GM12874 (cell line): ENCODE results near the gene ALLC.
A peak's percentile ranks its signal among the peaks of the same experiment; 100 is the strongest.

Experiments
- TF ChIP-seq, protein P1 (sequence below): IDR thresholded peaks from 2 replicates; pipeline ENCODE4 v1.5.1; 2011; ENCODE audit warnings: low read depth, mild to moderate bottlenecking, control low read depth, low read length, moderate library complexity; ENCODE audit not compliant: insufficient read depth

ALLC gene

DNA sequence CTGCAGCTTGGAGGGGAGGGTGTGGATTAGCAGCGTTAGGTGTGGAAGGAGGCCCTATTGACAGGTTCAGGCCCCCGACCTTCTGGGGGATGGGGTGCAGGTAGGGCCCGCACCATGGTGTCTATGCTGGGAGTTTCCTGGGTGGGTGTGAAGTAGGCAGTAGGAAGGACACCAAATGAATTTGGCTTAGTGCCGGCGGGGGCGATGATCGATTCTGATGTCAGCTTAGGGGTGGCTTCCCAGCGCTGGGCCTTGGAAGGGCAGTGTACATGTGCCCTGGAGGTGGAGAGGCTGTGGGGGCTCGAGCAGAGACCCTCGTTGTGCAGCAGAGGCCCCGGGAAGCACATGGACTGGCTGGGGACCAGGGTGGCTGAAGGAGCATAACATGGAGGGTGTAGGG is 67.0 kb downstream of the ALLC start:
- TF ChIP-seq, protein P1, sequence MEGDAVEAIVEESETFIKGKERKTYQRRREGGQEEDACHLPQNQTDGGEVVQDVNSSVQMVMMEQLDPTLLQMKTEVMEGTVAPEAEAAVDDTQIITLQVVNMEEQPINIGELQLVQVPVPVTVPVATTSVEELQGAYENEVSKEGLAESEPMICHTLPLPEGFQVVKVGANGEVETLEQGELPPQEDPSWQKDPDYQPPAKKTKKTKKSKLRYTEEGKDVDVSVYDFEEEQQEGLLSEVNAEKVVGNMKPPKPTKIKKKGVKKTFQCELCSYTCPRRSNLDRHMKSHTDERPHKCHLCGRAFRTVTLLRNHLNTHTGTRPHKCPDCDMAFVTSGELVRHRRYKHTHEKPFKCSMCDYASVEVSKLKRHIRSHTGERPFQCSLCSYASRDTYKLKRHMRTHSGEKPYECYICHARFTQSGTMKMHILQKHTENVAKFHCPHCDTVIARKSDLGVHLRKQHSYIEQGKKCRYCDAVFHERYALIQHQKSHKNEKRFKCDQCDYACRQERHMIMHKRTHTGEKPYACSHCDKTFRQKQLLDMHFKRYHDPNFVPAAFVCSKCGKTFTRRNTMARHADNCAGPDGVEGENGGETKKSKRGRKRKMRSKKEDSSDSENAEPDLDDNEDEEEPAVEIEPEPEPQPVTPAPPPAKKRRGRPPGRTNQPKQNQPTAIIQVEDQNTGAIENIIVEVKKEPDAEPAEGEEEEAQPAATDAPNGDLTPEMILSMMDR, result no peak

- TF ChIP-seq, protein P1, result no peak
Measured at GRCh38 chr2:3725458-3726250, 67.7 kb downstream of the ALLC start.

DNA sequence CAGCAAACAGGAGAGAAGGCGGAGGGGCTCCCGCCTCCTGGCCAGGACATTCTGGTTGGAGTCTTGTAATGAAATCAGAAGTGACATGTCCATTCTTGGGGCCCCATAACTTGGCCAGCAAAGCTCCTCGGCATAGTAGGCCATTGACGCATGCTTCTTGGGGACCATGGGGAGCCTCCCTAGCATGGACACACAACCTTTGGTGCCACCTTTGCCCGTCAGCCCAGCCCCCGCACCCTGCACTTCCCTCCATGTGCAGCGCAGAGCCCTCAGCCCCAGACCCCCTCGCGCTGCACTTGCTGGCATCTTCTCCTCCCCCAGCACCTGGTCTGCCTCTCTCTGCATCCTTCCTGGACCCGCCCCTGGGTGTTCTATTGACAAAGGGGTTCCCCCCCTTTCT is 68.5 kb downstream of the ALLC start:
- TF ChIP-seq, protein P1, result no peak

DNA sequence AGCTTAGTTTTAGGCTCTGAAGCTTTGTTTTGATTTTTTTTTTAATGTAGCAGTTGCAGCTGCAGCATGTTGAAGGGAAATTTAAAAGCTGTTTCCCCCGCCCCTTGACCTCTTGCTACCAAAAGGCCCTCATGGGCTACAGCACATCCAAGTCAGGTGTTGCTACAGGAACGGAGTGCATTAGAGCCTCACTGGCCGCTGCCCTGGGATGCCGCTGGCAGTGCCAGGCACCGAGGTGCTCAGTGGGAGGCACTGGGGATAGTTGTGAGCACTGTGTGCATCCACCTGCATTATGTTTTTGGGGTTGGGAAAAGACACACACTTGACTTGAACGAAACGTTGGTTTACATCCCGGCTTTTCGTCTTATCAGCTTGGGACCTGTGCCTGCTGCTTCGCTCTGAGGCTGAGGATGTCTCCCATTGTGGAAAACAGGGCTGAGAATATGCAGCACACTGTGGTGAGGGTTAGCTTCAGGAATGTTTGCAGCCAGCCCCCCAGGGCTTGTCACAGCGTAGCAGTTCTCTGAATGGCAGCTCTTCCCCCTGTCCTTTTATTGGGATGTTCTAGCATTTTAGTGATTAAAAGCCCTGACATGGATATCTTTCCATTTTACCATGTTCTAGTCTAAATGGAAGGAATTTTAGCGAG is 69.5 kb downstream of the ALLC start:
- TF ChIP-seq, protein P1, result no peak

GRCh38 chr2:3728104-3729054 is 70.4 kb downstream of the ALLC start:
- TF ChIP-seq, protein P1, result peak; percentile 49; the same call in 1 of the 2 replicates

- TF ChIP-seq, protein P1, result no peak
Measured at GRCh38 chr2:3729055-3729448, 71.1 kb downstream of the ALLC start.

DNA sequence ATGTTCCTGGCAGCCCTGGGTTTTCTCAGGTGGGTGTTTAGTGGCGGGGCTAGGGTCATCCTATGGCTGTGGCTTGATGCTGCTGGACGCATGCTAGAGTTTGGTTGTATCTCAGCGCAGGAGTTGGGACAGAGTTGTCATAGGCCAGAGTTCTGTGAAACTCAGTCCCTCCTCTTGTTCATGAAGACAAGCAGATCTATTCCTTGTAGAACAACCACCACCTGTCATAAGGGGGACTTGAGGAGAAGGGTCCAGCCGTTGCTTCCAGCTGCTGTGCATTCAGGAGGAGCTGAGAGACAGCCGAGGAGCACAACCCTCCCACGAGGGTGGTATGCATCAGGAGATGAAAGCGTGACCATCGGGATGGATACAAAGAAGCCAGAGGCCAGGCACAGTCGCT is 71.8 kb downstream of the ALLC start:
- TF ChIP-seq, protein P1, result no peak
